Measurements from ENCODE around the gene NONO.
"Not testable (repeated sequence)": the region's sequence is repeated elsewhere in the genome, so short reads cannot be mapped to it uniquely, and the experiment has no call there.

The NONO gene, protein sequence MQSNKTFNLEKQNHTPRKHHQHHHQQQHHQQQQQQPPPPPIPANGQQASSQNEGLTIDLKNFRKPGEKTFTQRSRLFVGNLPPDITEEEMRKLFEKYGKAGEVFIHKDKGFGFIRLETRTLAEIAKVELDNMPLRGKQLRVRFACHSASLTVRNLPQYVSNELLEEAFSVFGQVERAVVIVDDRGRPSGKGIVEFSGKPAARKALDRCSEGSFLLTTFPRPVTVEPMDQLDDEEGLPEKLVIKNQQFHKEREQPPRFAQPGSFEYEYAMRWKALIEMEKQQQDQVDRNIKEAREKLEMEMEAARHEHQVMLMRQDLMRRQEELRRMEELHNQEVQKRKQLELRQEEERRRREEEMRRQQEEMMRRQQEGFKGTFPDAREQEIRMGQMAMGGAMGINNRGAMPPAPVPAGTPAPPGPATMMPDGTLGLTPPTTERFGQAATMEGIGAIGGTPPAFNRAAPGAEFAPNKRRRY

DNA sequence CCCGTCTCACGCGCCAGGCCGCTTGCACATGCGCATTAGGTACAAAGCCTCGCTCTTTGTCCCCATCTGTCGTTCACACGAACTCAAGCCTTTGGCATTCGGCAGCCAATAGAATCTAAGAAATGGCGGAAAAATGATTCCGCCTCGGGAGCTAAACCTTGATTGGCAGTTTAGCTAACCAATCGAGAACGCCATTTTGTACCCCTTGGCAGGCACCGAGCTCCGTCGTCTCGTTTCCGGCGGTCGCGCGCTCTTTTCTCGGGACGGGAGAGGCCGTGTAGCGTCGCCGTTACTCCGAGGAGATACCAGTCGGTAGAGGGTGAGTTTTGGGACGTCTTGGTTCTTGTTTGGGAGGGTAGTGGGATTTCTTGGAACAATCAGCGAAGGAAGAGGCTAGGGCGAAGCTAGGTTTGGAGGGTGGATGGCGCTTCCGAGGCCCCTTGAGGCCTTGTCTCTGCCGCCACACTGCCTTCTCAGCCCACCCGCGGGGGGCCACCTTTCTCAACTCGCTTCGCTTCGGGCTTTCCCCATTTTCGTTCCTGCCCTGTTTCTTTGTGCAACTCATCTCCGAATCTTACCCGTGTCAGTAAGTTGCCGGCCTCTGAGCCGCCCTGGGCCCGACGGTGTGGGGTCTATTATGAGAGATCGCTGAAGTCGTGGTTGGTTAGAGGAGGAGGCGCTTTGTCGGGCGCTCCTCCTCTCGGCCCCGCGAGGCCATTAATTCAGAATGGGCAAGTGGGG, at the start of gene NONO:
Gene NONO, plus strand, starts transcription at position 233 of the 741 bp plus-strand sequence. CDS start 7,003 bp downstream, outside the sequence.
- DNase-seq: peak; percentile 94 to 98 (median 97)

DNA sequence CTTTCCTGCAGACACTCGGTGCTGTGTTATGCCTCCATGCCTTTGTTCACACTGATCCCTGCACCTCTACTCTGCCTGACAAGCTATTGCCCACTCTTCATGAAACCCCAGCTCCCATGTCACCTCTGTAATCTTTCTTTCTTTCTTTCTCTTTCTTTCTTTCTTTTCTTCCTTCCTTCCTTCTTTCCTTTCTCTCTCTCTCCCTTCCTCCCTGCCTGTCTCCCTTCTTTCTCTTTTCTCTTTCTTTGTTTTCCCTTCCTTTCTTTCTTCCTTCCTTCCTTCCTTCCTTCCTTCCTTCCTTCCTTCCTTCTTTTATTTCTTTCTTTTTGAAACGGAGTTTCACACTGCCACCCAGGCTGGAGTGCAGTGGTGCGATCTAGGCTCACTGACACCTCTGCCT, 48.0 kb upstream of the NONO start:
- DNase-seq: no peak

DNA sequence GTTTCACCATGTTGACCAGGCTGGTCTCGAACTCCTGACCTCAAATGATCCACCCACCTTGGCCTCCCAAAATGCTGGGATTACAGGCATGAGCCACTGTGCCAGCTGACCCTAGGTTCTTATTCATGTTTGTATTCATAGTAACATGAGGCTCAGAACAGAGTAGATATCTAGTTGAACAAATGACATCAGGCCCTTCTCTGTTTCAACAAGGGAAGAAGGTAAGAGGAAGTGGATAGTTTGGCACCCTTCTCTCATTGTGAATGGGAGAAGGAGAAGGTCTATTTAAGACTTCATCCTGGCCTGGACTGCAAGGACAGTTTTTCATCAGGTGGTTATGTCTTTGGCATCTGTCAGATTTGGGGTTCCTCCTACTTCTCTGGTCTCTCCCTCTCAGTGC, 46.6 kb upstream of the NONO start:
- DNase-seq: peak; percentile 34 to 57 (median 50)

DNA sequence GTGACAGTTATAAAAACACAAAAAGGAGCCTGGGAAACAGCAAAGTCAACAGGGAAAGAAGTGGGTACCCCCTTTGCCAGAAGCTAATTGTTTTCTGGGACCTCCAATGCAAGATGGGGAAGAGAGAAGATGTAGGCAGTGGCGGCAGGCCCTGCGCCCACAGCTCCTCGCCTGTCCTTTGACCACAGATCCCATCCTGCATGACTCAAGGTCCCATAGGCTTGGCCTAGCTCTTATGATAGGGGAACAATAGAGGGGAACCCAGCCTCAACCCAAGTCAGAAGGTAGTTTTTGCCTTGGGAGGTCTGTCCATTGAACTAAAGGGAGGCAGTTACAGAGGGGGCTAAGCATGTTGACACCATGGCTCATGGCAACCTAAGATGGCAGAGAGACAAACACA, 43.7 kb upstream of the NONO start:
- DNase-seq: peak in 2 of 3 donors; percentile 28 to 49

DNA sequence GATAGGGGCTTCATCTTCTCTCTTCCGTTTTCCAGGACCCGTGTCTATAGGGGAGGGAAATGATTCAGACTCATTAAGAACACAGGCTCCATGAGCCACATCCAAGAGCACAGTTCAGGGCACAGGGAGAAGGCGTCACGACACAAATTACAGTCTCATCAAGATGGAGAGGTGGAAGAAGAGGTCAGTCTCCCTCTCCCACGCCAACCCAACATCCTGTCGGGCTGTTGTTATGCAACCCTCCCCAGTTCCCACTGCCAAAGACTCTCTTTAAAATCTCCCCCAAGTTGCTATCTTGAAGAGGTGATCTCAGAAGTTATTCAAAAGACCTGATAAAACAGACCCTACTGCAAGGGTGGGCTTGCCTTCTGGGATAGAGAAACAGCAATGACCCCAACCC, 42.1 kb upstream of the NONO start:
- DNase-seq: peak in 1 of 3 donors; percentile 34

DNA sequence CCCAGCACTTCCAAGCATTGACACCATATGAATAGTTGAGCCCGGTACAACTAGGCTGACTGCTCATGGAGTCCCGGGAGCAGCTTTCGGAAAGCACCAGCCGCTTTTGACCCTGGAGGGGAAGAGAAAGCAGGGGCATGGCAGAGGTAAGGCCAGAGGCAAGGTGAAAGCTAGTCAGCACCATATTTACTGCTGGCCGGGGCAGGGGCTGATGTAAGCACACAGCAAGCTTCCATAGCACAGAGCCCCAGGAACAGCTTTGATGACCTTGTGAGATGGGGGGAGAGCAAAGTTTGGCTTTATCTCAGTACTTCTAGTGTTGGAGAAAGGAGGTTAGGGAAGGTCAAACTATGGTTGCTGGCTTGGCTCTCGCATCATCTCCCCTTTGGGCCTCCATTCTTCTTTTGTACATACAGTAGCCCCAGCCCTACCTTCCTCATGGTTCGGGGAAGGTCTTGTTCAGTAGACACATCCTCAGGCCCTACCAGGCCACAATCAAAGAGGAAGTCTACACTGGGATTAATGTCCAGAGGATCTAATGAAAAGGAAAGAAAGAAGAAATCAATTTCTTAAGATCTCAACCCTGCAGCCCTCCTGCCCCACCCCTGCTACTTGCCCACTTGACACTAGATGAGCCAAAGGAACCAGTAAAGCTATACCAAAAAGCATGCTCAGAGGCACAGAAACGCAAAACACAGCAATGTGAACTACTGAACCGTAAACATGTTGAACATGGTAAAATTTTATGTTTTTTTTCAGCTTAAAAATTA, 38.9 kb upstream of the NONO start:
- DNase-seq: no peak

DNA sequence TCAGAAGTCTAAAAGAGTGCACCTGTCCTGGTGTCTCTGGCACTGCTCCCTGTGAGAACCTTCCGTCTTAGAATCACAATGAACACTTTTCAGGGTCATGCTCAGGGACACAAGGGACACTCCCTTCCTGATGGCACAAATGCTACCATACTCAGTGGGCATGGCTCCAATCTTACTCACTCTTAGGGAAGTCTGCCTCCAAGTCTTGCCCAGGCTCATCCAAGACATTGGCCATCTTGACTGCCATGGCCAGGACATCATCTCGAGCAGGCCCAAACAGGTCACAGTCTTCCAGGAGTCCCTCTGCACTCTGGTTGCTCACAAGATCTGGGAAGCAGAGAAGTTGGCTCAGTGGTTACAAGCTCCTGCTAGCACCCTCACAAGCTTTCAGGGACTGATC, 38.3 kb upstream of the NONO start:
- DNase-seq: no peak

DNA sequence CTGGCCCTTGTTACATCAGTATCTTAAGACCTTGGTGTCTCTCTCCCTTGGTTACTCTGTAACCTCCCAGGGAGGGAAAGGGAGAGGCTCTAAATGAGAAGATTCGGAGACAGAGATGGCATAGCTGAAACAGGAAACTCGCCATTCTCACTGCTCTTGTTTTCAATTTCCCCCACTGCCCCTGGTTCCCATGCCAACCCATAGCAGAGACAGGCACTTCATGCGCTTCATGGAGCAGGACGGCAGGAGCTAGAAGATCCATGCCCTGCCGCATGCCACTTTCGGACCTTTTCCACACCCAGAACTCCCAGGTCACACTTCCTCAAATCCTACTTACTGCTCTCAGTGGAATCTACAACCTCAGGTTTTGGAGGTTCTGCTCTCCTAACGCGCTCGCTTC, 32.6 kb upstream of the NONO start:
- DNase-seq: no peak

DNA sequence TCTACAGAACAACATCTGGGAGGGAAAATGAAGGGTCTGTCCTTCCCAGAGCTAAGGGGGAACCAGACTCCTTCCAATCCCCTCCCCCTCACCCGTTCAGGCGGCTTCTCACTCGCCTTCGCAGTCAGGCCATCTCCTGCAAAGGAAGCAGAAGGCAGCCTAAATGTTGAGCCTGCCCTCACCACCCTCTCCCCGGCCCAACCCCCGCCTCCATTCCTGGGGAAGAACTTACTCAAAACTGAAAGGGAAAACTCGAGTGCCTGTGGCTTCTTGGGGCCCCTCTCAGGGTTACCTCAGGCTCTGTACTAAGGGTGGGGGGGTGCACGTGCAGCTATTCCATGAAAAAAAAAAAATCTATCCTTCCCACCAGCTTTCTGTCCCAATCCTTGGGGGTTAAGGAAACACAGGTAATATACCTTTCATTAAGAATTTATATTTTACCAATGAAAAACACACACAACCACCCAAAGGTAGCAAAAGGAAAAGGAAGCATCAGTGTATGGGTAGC, 31.9 kb upstream of the NONO start:
- peak; percentile 45 to 71 (median 55) for DNase-seq

DNA sequence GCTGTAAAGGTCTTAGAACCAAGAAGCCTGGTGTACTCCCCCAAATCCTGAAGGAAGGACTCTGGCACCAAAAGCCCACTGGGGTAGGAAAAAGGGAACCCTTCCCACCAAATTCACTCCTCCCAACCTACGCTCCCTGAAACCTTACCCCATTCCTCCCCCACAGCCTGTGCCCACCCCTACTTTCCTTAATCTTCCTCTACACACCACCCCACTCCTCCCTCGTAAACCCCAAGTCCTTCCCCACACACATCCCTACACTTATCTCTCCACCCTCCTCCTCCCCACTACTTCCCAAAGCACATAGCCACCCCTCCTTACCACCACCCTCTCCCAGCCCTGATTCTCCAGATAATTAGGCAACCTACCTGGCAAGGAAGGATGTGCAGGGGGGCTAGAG, 31.2 kb upstream of the NONO start:
- no peak for DNase-seq

DNA sequence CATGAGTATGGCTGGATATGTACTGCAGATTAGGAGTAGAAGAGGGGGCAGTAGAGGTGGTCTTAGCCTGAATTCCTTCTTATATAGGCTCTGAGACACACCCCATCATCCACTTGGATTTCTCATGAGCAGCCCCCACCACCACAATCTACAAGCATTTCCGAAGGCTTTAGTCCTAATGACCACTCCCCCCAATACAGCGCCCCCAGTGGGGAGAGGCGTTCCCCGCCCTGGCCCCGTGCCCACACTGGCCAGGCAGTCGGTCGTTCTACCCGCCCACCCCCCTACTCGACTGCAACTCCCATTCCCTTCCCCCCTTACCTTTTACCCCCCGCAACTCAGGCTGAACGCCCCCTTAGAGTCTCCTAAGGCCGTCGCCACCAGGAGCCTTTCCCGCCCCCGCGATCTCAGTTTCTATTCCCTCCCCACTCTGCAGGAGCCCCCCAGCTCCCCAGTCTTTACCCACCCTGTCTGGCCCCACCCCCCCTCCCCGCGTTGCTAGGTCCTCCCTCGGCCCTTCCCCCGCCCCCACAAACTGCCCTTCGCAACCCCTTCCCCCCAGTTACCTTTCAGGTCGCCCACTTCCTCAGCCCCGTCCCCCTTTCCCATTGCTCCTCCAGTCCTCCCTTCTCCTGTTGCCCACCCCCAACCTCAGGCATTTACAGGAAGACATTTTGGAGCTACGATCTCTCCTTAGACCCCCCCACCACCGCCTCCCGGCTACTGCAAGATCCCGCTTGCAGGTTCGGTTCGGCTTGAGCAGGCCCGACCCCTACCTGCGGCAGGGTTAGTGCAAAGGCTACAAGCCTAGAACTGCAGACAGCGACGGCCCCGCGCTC, 30.0 kb upstream of the NONO start:
- DNase-seq: peak; percentile 44 to 67 (median 47)

DNA sequence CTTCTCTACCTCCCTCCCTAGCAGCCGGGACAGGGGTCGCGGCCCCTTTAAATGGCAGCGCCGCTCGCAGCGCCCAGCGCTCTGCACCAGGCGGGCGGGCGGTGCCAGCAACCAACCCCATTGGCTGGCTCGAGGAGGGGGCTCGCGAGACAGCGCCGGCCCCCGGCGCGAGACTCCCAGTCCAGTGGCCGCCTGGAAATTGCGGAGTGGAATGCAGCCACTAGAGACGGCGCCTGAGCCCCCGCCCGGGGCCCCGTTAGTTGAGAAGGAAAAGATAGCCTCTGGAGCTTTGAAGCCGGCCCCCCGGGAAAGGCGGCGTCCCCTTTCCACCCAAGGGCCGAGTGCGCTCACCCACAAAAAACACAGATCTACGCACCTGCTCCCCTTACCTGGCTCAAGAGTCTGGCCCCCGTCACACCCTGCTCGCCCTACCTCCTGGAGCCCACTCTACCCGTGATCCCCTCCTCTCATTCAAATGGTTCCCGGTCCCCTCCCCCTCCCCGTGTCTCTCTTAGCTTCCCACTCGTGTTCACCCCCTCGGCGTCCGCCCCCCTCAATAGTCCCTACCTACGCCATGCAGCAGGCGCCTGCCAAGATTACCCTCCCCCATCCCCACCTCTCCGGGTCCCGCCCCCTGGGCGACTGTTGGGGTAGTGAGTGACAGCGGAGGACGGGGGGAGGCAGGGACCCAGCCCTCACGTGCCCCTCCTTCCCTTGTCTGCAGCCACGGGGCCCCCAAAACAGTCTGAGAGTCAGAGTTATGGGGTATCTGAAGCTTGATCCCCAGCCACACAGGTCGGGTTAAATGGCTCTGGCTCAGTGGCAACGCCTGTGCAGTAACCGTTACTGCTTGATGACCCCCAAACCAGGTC, 29.1 kb upstream of the NONO start, which contains the start of gene ZMYM3:
Gene ZMYM3, minus strand, starts transcription at position 49 of the 872 bp plus-strand sequence. CDS start 885 bp downstream, outside the sequence.
- DNase-seq: peak; percentile 81 to 91 (median 85)

DNA sequence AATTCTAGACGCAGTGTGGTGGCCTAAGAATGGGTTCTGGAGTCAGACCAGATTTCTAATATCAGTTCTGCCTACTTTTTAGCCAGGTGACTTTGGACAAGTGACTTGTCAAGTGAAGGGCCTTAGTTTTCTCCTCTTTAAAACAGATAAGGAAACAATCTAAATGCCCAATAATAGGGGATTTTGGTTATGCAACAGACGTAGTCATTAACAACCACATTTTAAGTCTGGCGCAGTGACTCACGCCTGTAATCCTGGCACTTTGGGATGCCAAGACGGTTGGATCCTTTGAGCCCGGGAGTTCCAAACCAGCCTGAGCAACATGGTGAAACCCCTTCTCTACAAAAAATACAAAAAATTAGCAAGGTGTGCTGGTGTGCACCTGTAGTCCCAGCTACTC, 27.4 kb upstream of the NONO start:
- peak; percentile 35 to 58 (median 56) for DNase-seq

DNA sequence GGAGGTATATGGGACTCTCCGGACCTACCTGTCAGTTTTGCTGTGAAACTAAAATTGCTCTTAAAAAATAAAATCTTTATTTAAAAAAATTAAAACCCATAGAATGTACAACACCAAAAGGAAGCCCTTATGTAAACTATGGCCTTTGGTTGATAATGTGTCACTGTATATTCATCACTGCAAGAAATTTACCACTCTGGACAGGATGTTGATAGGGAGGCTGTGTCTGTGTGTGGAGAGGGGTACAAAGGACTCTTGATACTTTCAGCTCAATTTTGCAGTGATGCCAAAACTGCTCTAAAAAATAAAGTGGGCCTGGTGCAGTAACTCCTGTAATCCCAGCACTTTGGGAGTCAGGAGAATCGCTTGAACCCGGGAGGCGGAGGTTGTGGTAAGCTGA, 26.6 kb upstream of the NONO start:
- DNase-seq: no peak

DNA sequence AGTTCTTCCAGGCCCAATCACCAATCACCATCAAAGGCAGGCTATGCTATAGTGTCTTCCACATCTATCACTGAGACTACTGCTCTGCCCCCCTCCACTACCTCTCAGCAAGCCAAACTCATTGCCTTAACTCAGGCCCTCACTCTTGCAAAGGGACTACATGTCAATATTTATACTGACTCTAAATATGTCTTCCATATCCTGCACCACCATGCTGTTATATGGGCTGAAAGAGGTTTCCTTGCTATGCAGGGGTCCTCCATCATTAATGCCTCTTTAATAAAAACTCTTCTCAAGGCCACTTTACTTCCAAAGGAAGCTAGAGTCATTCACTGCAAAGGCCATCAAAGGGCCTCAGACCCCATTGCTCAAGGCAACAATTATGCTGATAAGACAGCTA, 14.8 kb upstream of the NONO start:
- not testable (repeated sequence) for DNase-seq

DNA sequence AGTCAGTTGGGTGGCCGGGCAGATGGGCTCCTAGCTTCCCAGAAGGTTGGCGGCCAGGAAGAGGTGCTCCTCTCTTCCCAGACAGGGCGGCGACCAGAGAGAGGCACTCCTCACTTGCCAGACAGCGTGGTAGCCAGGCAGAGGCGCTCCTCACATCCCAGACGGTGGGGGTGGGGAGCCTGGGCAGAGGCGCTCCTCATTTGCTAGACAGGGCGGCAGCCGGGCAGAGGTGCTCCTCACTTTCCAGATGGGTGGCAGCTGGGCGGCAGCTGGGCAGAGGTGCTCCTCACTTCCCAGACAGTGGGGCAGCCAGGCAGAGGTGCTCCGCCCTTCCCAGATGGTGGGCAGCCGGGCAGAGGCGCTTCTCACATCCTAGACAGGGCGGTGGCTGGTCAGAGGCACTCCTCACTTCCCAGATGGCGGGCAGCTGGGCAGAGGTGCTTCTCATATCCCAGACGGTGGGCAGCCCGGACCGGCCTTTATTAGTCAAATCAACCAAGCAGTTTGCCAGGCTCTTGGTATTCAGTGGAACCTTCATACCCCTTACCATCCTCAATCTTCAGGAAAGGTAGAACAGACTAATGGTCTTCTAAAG, 13.5 kb upstream of the NONO start:
- no peak for DNase-seq

DNA sequence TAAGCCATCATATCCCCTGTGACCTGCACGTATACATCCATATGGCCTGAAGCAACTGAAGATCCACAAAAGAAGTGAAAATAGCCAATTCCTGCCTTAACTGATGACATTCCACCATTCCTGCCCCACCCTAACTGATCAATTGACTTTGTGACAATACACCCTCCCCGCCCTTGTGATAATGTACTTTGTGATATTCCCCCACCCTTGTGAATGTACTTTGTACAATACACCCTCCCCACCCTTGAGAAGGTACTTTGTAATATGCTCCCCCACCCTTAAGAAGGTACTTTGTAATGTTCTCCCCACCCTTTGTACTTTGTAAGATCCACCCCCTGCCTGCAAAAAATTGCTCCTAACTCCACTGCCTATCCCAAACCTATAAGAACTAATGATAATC, 11.1 kb upstream of the NONO start:
- DNase-seq: not testable (repeated sequence)

DNA sequence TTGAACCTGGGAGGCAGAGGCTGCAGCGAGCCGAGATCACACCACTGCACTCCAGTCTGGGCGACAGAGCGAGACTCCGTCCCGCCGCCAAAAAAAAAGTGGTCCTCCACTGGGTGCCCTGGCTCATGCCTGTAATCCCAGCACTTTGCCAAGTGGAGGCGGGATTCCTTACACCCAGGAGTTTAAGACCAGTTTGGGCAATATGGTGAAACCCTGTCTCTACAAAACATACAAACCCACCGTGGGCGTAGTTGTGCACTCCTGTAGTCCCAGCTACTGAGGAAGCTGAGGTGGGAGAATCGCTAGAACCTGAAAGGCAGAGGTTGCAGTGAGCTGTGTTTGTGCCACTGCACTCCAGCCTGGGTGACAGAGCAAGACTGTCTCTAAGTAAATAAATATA, 2.1 kb upstream of the NONO start:
- DNase-seq: not testable (repeated sequence)

DNA sequence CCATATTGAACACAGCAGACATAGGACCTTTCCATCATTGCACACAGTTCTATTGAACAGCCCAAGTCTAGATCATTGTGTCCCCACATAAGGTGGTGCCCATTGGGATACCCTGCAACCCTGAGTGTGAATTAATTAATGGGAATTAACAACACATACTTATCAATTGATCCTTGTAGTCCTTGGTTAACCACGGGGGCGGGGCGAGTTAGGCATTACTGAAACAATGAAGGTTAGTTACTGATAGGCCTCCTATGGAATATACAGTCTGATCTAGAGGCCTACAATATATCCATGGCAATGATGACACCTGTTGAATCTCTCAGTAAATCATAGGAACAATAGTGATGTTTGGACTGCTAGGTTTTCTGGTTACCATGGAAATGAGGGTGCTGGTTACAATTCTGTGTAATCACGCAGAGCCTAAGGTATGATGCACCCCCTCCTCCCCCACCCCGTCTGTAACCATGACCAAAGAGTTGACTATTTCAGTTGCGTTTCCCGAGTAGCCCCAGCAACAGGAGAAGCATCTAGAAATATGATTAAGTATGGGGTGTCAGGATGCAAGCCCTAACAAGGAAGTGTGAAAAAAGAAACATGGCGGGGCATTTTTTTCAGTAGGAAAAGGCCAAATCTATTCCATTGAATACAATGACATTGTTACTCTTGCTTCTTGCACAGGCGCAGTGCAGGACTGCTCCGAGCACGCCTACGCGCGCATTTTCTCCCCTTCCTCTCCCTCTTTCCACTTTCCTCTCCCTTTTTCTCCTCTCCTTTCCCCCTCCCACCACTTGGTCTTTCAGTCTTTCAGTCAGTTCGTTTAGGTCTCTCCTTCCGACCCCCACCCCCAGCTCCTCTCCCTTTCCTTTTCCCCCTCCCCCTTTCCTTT, 677 bp upstream of the NONO start:
- DNase-seq: peak in 1 of 3 donors; percentile 72

Data from suppressor macrophage treated with lipopolysaccharide for 1 hour (primary cell).